ENCODE measurements around the gene AGO3. TPM values are rescaled to one million over a fixed set of nuclear protein-coding genes. Genes with fewer than 3 reads are reported as not detected.
"Not testable (repeated sequence)": the region's sequence is repeated elsewhere in the genome, so short reads cannot be mapped to it uniquely, and the experiment has no call there.

AGO3 gene
- total RNA-seq, 1 donor from 2014 or later = 51.3 TPM

GRCh38 chr1:35924838-35925237, 6.1 kb upstream of the AGO3 start:
- DNase-seq (ENCODE audit: low spot score) = no peak

- no peak for DNase-seq (ENCODE audit: low spot score)
Observed at GRCh38 chr1:35925741-35926140, 5.2 kb upstream of the AGO3 start.

- DNase-seq (ENCODE audit: low spot score) = no peak
Observed at GRCh38 chr1:35927472-35927871, 3.4 kb upstream of the AGO3 start.

- no peak for DNase-seq (ENCODE audit: low spot score)
Observed at GRCh38 chr1:35929730-35930592, 944 bp upstream of the AGO3 start.

- DNase-seq (ENCODE audit: low spot score) = peak; percentile 17
Observed at GRCh38 chr1:35931446-35932157, 697 bp downstream of the AGO3 start.

- no peak for DNase-seq (ENCODE audit: low spot score)
Observed at GRCh38 chr1:35932158-35932636, 1.3 kb downstream of the AGO3 start.

- DNase-seq (ENCODE audit: low spot score) = no peak
Observed at GRCh38 chr1:35932941-35933340, 2.0 kb downstream of the AGO3 start.

GRCh38 chr1:35935442-35936388, 4.8 kb downstream of the AGO3 start:
- DNase-seq (ENCODE audit: low spot score) = peak; percentile 91

- DNase-seq (ENCODE audit: low spot score) = no peak
Observed at GRCh38 chr1:35936838-35937237, 5.9 kb downstream of the AGO3 start.

- DNase-seq (ENCODE audit: low spot score) = no peak
Observed at GRCh38 chr1:35939484-35939883, 8.6 kb downstream of the AGO3 start.

GRCh38 chr1:35945327-35945726, 14.4 kb downstream of the AGO3 start:
- no peak for DNase-seq (ENCODE audit: low spot score)

GRCh38 chr1:35947547-35947946, 16.6 kb downstream of the AGO3 start:
- no peak for DNase-seq (ENCODE audit: low spot score)

- DNase-seq (ENCODE audit: low spot score) = peak; percentile 21
Observed at GRCh38 chr1:35958558-35958957, 27.7 kb downstream of the AGO3 start.

- DNase-seq (ENCODE audit: low spot score) = peak; percentile 6
Observed at GRCh38 chr1:35959304-35959703, 28.4 kb downstream of the AGO3 start.

GRCh38 chr1:35962952-35963351, 32.0 kb downstream of the AGO3 start:
- no peak for DNase-seq (ENCODE audit: low spot score)

GRCh38 chr1:35964277-35964676, 33.4 kb downstream of the AGO3 start:
- DNase-seq (ENCODE audit: low spot score) = not testable (repeated sequence)

GRCh38 chr1:35968396-35968795, 37.5 kb downstream of the AGO3 start:
- no peak for DNase-seq (ENCODE audit: low spot score)

GRCh38 chr1:35971601-35972000, 40.7 kb downstream of the AGO3 start:
- DNase-seq (ENCODE audit: low spot score) = no peak

- DNase-seq (ENCODE audit: low spot score) = not testable (repeated sequence)
Observed at GRCh38 chr1:35972631-35973030, 41.7 kb downstream of the AGO3 start.

- DNase-seq (ENCODE audit: low spot score) = no peak
Observed at GRCh38 chr1:35980090-35980489, 49.2 kb downstream of the AGO3 start.

- no peak for DNase-seq (ENCODE audit: low spot score)
Observed at GRCh38 chr1:35988237-35988636, 57.3 kb downstream of the AGO3 start.
